ENCODE results near the gene GABRB2. TPM values are rescaled to one million over a fixed set of nuclear protein-coding genes. Genes with fewer than 3 reads are reported as not detected.
"Not testable (repeated sequence)": the region's sequence is repeated elsewhere in the genome, so short reads cannot be mapped to it uniquely, and the experiment has no call there.

Gene GABRB2
- total RNA-seq, 1 experiment from 2014 or later = not detected

DNA sequence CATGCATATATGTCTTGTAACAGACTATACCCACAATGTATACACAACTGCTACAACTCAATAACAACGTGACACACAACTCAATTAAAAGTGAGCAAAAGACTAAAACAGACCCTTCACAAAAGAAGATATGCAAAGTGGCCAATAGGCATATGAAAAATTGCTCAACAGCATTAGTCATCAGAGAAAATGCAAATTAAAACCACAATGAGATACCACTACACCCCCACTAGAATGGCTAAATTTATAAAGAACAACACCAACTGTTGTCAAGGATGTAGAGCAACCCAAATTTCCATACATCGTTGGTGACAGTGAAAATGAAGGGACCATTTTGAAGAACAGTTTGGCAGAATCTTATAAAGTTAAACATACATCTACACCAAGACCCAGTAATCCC, 38.9 kb downstream of the GABRB2 start:
- Histone ChIP-seq H3K4me1 (ENCODE audit: control insufficient read depth in 1 of 2, insufficient read depth in 2 of 2, low read length in 2 of 2) (no peaks in the 10 kb centered on the region), H3K27me3 (ENCODE audit: insufficient read depth, low read length) (no peaks in the 10 kb centered on the region), H3K36me3 (ENCODE audit: control insufficient read depth in 1 of 2, insufficient read depth in 2 of 2, low read length in 2 of 2) (no peaks in the 10 kb centered on the region), H3K9me3 (ENCODE audit: control insufficient read depth in 1 of 2, insufficient read depth in 1 of 2, low read depth in 1 of 2, low read length in 2 of 2) (no peaks in the 10 kb centered on the region; a peak in 2 of 4 replicates), H4K20me1 (ENCODE audit: insufficient read depth) (no peaks in the 10 kb centered on the region), H3K9ac (ENCODE audit: low read length) (no peak overlapping the region), H3K79me2 (ENCODE audit: insufficient read depth, low read length) (no peaks in the 10 kb centered on the region), H2AFZ (ENCODE audit: low read depth, low read length, poor library complexity, severe bottlenecking) (no peak overlapping the region), H3K9me2 (ENCODE audit: insufficient read depth) (no peaks in the 10 kb centered on the region), H3K27ac (ENCODE audit: low read depth, low read length) (no peak overlapping the region), H3K4me3 (replicated peaks in 1 of 2; ENCODE audit: low read depth in 1 of 2, low read length in 2 of 2) (no peak overlapping the region), H3K4me2 (ENCODE audit: low read length) (no peak overlapping the region)
- DNase-seq (ENCODE audit: low read depth, low spot score) (no peak), ATAC-seq (no peak)
- intact Hi-C loops (cut with micrococcal nuclease) = no loop called here
- ChIA-PET POLR2A (no interaction called here), CTCF (no interaction called here), RAD21 (ENCODE audit: low non-redundant PET in 1 of 2, low total read pairs in 2 of 2, uncharacterized antibody in 2 of 2, unreplicated experiment in 2 of 2) (no interaction called here)
- BruUV-seq (replicated peaks) = no TSS peak
- TF ChIP-seq REST (IDR thresholded peaks at IDR 0.05; ENCODE audit: low read depth) = no peak
- TF ChIP-seq, protein P1, sequence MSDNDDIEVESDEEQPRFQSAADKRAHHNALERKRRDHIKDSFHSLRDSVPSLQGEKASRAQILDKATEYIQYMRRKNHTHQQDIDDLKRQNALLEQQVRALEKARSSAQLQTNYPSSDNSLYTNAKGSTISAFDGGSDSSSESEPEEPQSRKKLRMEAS (IDR thresholded peaks at IDR 0.05) = no peak
- no peak for TF ChIP-seq SP1 (IDR thresholded peaks at IDR 0.05; ENCODE audit: low read depth)
- TF ChIP-seq ATF3 (IDR thresholded peaks at IDR 0.05) = no peak
- TF ChIP-seq ZFX (IDR thresholded peaks at IDR 0.05) = no peak
- no peak for TF ChIP-seq ZBTB33 (IDR thresholded peaks at IDR 0.05; ENCODE audit: extremely low read depth, insufficient replicate concordance, low read length)
- no peak for TF ChIP-seq FOSL1 (IDR thresholded peaks at IDR 0.05; ENCODE audit: low read depth)
- TF ChIP-seq RAD21 (IDR thresholded peaks at IDR 0.05; ENCODE audit: low read depth) = no peak

DNA sequence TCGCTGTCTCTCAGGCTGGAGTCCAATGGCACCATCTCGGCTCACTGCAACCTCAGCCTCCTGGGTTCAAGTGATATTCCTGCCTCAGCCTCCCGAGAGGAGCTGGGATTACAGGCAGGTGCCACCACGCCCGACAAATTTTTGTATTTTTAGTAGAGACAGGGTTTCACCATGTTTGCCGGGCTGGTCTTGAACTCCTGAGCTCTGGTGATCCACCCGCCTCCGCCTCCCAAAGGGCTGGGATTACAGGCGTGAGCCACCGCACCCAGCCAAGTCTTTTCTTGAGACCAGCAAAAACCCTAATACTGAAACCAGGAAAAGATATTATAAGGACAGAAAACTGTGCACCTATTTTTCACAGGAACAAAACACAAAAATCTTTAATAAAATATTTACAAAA, 41.4 kb downstream of the GABRB2 start:
- ATAC-seq; H2AFZ ChIP-seq (ENCODE audit: low read depth, low read length, poor library complexity, severe bottlenecking); RAD21 ChIA-PET (ENCODE audit: low non-redundant PET in 1 of 2, low total read pairs in 2 of 2, uncharacterized antibody in 2 of 2, unreplicated experiment in 2 of 2); BruUV-seq (replicated peaks); H3K4me2 ChIP-seq (ENCODE audit: low read length); H4K20me1 ChIP-seq (ENCODE audit: insufficient read depth); CTCF ChIA-PET; H3K4me3 ChIP-seq (replicated peaks in 1 of 2; ENCODE audit: low read depth in 1 of 2, low read length in 2 of 2); H3K79me2 ChIP-seq (ENCODE audit: insufficient read depth, low read length); intact Hi-C loops (cut with micrococcal nuclease); H3K27ac ChIP-seq (ENCODE audit: low read depth, low read length); POLR2A ChIA-PET; H3K36me3 ChIP-seq (ENCODE audit: control insufficient read depth in 1 of 2, insufficient read depth in 2 of 2, low read length in 2 of 2); H3K9ac ChIP-seq (ENCODE audit: low read length); DNase-seq (ENCODE audit: low read depth, low spot score); H3K9me3 ChIP-seq (ENCODE audit: control insufficient read depth in 1 of 2, insufficient read depth in 1 of 2, low read depth in 1 of 2, low read length in 2 of 2); H3K4me1 ChIP-seq (ENCODE audit: control insufficient read depth in 1 of 2, insufficient read depth in 2 of 2, low read length in 2 of 2); H3K27me3 ChIP-seq (ENCODE audit: insufficient read depth, low read length); H3K9me2 ChIP-seq (ENCODE audit: insufficient read depth): not testable (repeated sequence)
